Kidney (tissue), 14 donors: ENCODE data around the gene SLC22A1. TPM values are rescaled to one million over a fixed set of nuclear protein-coding genes. Genes with fewer than 3 reads are reported as not detected.

ENCODE experiments used
- DNase-seq, 5 donors: peaks; one replicate each; pipeline ENCODE4 v3.0.0-alpha.2; 2013 to 2020
- FAIRE-seq: peaks from 2 replicates; lab custom pipeline; 2012; peaks lifted over from hg19 to GRCh38; lab: Jason Lieb, UNC
- H3K27ac ChIP-seq, 2 donors: one replicate each; pipeline ENCODE4 v1.7.0; 2013; ENCODE audit warnings: low read depth in 2 of 2, low read length in 2 of 2, inconsistent platforms in 1 of 2
- H3K27me3 ChIP-seq: one replicate; pipeline ENCODE4 v1.7.1; 2013; ENCODE audit warnings: low read length, inconsistent platforms; ENCODE audit not compliant: control insufficient read depth, insufficient read depth
- H3K36me3 ChIP-seq, 3 donors: one replicate each; pipeline versions ENCODE4 v1.7.0 to v1.7.1; 2013; ENCODE audit warnings: low read length in 3 of 3, control low read depth in 1 of 3, inconsistent platforms in 1 of 3; ENCODE audit not compliant: insufficient read depth in 3 of 3, control insufficient read depth in 2 of 3
- H3K4me1 ChIP-seq, 3 donors: one replicate each; pipeline versions ENCODE4 v1.7.0 to v1.7.1; 2013; ENCODE audit warnings: low read length in 3 of 3, inconsistent platforms in 1 of 3, low read depth in 1 of 3; ENCODE audit not compliant: control insufficient read depth in 2 of 3, insufficient read depth in 2 of 3
- H3K4me3 ChIP-seq, 3 donors: one replicate each; pipeline versions ENCODE4 v1.7.0 to v1.8.1; 2013; ENCODE audit warnings: low read length in 3 of 3, control low read depth in 1 of 3, inconsistent platforms in 1 of 3
- H3K9ac ChIP-seq, 3 donors: one replicate each; pipeline versions ENCODE4 v1.7.0 to v1.7.1; 2013; ENCODE audit warnings: low read length in 3 of 3, control low read depth in 1 of 3, inconsistent platforms in 1 of 3
- H3K9me3 ChIP-seq, 3 donors: one replicate each; pipeline versions ENCODE4 v1.7.0 to v1.7.1; 2013; ENCODE audit warnings: low read length in 3 of 3, control low read depth in 1 of 3, inconsistent platforms in 1 of 3; ENCODE audit not compliant: control insufficient read depth in 2 of 3, insufficient read depth in 1 of 3
- CTCF ChIP-seq: IDR thresholded peaks from 3 replicates; pipeline ENCODE4 v1.5.1; 2012; ENCODE audit warnings: mild to moderate bottlenecking, moderate library complexity, borderline replicate concordance; ENCODE audit not compliant: insufficient read depth; ENCODE audit errors: extremely low read depth
- intact Hi-C: fragments of 100-400 bp; cut with DNase I; formaldehyde crosslinking; loops from one replicate; pipeline ENCODE4 v1.11.1; 2022
- polyA plus RNA-seq: library from polyadenylated mRNA; stranded (reverse); fragments of 350-450 nt; fragmentation: Illumina TruSeq; extraction: RNeasy Lipid Tissue Mini Kit (QIAGEN cat#74804); gene quantifications from one replicate; pipeline ENCODE4 v1.2.3, GENCODE V29; 2014; ENCODE audit warnings: low read depth, low replicate concordance; ENCODE audit not compliant: insufficient read depth
- total RNA-seq: library from RNA; stranded (reverse); fragmentation: NEBNext Ultra II Directional; extraction: Animal tissue kit (Norgen Biotek cat#: 25700); gene quantifications from one replicate; pipeline ENCODE4 v1.2.1, GENCODE V29; 2021
- donor health status: control.
- donor health status: control.
- donor health status: control.
- donor health status: control.
- donor health status: control.
- donor health status: DM: yes; HTN: yes; CAD: no.
- donor health status: Normal renal cell carcinoma (clear cell type).

The SLC22A1 gene
- total and polyA plus RNA-seq, 2 donors from 2014 or later: 1.4 to 2.3 TPM

DNA sequence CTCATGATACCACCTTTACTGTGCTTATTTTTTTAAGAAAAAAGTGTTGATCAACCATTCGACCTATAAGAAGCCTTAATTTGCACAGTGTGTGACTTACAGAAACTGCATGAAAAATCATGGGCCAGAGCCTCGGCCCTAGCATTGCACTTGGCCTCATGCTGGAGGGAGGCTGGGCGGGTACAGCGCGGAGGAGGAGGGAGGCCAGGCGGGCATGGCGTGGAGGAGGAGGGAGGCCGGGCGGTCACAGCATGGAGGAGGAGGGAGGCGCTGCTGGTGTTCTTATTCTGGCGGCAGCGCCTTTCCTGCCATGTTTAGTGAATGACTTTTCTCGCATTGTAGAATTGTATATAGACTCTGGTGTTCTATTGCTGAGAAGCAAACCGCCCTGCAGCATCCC is 15.6 kb upstream of the SLC22A1 start:
- no peak for TF ChIP-seq CTCF
- Histone ChIP-seq H3K4me1 (peaks cover 0 to 9% (median 2%) of the 10 kb centered on the region in 3 donors), H3K4me3 (no peak overlapping the region), H3K27me3 (no peaks in the 10 kb centered on the region), H3K36me3 (peaks cover 2 to 38% (median 16%) of the 10 kb centered on the region in 3 donors), H3K9ac (no peak overlapping the region), H3K27ac (no peak overlapping the region), H3K9me3 (no peaks in the 10 kb centered on the region)
- no peak for FAIRE-seq
- DNase-seq: no peak
- intact Hi-C loops: no loop called here

DNA sequence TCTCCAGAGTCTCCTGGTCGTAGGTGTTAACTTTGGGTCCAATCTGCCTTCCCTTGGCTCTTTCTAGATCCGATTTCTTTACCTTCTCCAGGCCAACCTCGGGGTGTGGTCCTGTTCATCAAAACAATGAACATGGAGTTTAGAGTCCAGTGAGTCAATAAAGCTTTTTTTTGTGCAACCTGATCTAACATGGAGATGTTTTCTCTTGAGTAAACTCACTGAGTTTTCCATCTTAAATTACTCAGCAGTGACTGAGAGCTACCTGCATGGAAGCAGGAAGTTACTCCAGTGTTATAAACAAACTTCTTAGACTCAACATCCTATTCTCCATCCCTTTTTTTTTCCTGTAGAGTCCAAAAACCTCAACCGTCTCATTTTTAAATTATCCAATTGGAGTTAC is 14.9 kb upstream of the SLC22A1 start:
- Histone ChIP-seq H3K9ac (no peak overlapping the region), H3K4me1 (peaks cover 0 to 9% (median 0%) of the 10 kb centered on the region in 3 donors), H3K9me3 (no peaks in the 10 kb centered on the region), H3K36me3 (peaks cover 2 to 37% (median 13%) of the 10 kb centered on the region in 3 donors), H3K27ac (no peak overlapping the region), H3K4me3 (no peak overlapping the region), H3K27me3 (no peaks in the 10 kb centered on the region)
- intact Hi-C loops: no loop called here
- TF ChIP-seq CTCF: no peak
- FAIRE-seq (no peak), DNase-seq (no peak)

- H3K9me3 ChIP-seq: no peaks in the 10 kb centered on the region
- no peak overlapping the region for H3K9ac ChIP-seq
- H3K27me3 ChIP-seq: no peaks in the 10 kb centered on the region
- intact Hi-C loops: no loop called here
- no peak for TF ChIP-seq CTCF
- H3K4me3 ChIP-seq: no peak overlapping the region
- H3K4me1 ChIP-seq: peaks cover 0 to 7% (median 0%) of the 10 kb centered on the region in 3 donors
- H3K27ac ChIP-seq: no peak overlapping the region
- DNase-seq (no peak), FAIRE-seq (no peak)
- peaks cover 2 to 27% (median 17%) of the 10 kb centered on the region in 3 donors for H3K36me3 ChIP-seq
Measured at GRCh38 chr6:160108077-160108476, 13.5 kb upstream of the SLC22A1 start.

DNA sequence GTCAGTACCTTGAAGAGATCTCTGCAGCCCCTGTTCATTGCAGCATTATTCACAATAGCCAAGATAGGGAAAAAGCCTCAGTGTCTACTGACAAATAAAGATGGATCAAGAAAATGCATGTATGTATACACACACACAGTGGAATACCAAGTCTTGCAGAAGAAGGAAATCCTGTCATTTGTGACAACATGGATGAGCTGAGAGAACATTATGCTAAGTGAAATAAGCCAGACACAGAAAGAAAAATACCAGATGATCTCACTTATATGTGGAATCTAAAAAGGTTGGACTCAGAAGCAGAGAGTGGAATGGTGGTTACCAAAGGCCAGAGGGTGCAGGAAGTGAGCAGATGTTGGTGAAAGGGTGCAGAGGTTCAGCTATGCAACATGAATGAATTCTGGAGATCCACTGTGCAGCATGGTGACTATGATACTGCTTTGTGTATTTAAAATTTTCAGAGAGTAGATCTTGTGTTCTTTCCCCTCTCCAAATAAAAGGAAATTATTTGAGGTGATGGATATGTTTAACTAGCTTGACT is 11.0 kb upstream of the SLC22A1 start:
- intact Hi-C loops: no loop called here
- FAIRE-seq (no peak), DNase-seq (no peak)
- Histone ChIP-seq H3K9me3 (no peaks in the 10 kb centered on the region), H3K27me3 (no peaks in the 10 kb centered on the region), H3K36me3 (peaks cover 2 to 6% (median 3%) of the 10 kb centered on the region in 3 donors), H3K9ac (no peak overlapping the region), H3K27ac (no peak overlapping the region), H3K4me1 (peaks cover 0 to 6% (median 0%) of the 10 kb centered on the region in 3 donors), H3K4me3 (no peak overlapping the region)
- TF ChIP-seq CTCF: no peak
